Tongue (tissue), 2 donors: ENCODE data around the gene HLF. TPM values are rescaled to one million over a fixed set of nuclear protein-coding genes. Genes with fewer than 3 reads are reported as not detected.
"Not testable (repeated sequence)": the region's sequence is repeated elsewhere in the genome, so short reads cannot be mapped to it uniquely, and the experiment has no call there.

Experiments
- DNase-seq: peaks from one replicate; pipeline ENCODE4 v3.0.0-alpha.2; 2015
- total RNA-seq: library from RNA; depleted of rRNA; stranded (reverse); fragments of >200 nt; gene quantifications from one replicate; pipeline ENCODE4 v1.2.3, GENCODE V29; 2014

The HLF gene
- total RNA-seq, 1 donor from 2014 or later = 14.3 TPM

GRCh38 chr17:55312852-55313251 is 48.1 kb downstream of the HLF start:
- DNase-seq = no peak

- DNase-seq = no peak
Measured at GRCh38 chr17:55314061-55314783, 49.5 kb downstream of the HLF start.

GRCh38 chr17:55314784-55315491 is 50.2 kb downstream of the HLF start:
- no peak for DNase-seq

GRCh38 chr17:55316499-55316898 is 51.7 kb downstream of the HLF start:
- no peak for DNase-seq

- no peak for DNase-seq
Measured at GRCh38 chr17:55317284-55317683, 52.5 kb downstream of the HLF start.

- no peak for DNase-seq
Measured at GRCh38 chr17:55318081-55318480, 53.3 kb downstream of the HLF start.

GRCh38 chr17:55318715-55319487 is 54.1 kb downstream of the HLF start:
- DNase-seq = no peak

GRCh38 chr17:55319933-55320593 is 55.3 kb downstream of the HLF start:
- DNase-seq = no peak

- DNase-seq = no peak
Measured at GRCh38 chr17:55320594-55321426, 56.0 kb downstream of the HLF start.

- DNase-seq = no peak
Measured at GRCh38 chr17:55321427-55322060, 56.8 kb downstream of the HLF start.

GRCh38 chr17:55322453-55322985 is 57.8 kb downstream of the HLF start:
- DNase-seq = no peak

- no peak for DNase-seq
Measured at GRCh38 chr17:55323518-55324295, 58.9 kb downstream of the HLF start.

- DNase-seq = no peak
Measured at GRCh38 chr17:55324296-55324978, 59.7 kb downstream of the HLF start.

- peak; percentile 49 for DNase-seq
Measured at GRCh38 chr17:55325406-55325805, 60.6 kb downstream of the HLF start.

GRCh38 chr17:55326030-55326429 is 61.3 kb downstream of the HLF start:
- no peak for DNase-seq

- no peak for DNase-seq
Measured at GRCh38 chr17:55327225-55328088, 62.7 kb downstream of the HLF start.

GRCh38 chr17:55328514-55328913 is 63.8 kb downstream of the HLF start:
- not testable (repeated sequence) for DNase-seq

- no peak for DNase-seq
Measured at GRCh38 chr17:55330344-55330933, 65.7 kb downstream of the HLF start.
